Activated CD4-positive, alpha-beta T cell treated with anti-CD3 and anti-CD28 coated beads, Interleukin-2, Interleukin-6, amounts not matched to agents 100 ng/mL and 50 ng/mL, durations not matched to agents 16 hours and 8 hours (primary cell): ENCODE measurements around the gene TBC1D25.
"Not testable (repeated sequence)": the region's sequence is repeated elsewhere in the genome, so short reads cannot be mapped to it uniquely, and the experiment has no call there.

Experiments used
- DNase-seq: peaks from one replicate; pipeline ENCODE4 v3.0.0-alpha.2; 2020

TBC1D25 gene

GRCh38 chrX:48516987-48517386 lies 22.5 kb upstream of the TBC1D25 start:
- no peak for DNase-seq

DNA sequence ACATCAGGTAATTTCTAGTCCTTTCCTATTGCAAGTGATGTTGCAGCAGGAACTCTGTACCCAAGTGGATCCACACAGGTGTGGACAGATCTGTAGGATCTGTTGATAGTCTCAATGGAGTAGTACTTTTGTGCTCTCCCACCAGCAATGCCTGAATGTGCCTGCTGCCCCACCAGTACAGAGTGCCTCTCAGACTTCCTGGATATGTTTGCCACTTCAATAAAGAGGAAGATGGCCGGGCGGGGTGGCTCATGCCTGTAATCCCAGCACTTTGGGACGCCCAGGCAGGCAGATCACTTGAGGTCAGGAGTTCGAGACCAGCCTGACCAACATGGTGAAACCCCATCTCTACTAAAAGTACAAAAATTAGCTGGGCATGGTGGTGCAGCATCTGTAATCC lies 20.0 kb upstream of the TBC1D25 start:
- not testable (repeated sequence) for DNase-seq

DNA sequence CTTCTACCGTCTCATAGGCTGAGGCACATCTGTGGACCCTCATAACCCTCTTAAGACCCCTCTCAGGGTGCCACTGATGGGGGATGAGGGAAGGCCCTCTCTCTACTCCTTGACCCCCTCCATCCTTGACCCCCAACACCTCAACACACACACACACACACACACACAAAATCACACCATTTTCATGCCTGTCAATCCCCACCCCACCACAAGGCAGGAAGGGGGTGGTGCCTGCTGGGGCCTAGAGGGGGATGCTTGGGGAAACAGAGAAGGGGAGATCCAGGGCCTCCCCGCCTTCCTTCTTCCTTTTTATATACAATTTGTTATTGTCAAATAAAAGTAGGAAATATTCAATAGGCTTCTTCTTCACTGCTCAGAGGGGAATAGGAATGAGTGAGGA lies 19.1 kb upstream of the TBC1D25 start:
- peak; percentile 39 for DNase-seq

GRCh38 chrX:48520976-48521352 lies 18.6 kb upstream of the TBC1D25 start:
- peak; percentile 54 for DNase-seq

DNA sequence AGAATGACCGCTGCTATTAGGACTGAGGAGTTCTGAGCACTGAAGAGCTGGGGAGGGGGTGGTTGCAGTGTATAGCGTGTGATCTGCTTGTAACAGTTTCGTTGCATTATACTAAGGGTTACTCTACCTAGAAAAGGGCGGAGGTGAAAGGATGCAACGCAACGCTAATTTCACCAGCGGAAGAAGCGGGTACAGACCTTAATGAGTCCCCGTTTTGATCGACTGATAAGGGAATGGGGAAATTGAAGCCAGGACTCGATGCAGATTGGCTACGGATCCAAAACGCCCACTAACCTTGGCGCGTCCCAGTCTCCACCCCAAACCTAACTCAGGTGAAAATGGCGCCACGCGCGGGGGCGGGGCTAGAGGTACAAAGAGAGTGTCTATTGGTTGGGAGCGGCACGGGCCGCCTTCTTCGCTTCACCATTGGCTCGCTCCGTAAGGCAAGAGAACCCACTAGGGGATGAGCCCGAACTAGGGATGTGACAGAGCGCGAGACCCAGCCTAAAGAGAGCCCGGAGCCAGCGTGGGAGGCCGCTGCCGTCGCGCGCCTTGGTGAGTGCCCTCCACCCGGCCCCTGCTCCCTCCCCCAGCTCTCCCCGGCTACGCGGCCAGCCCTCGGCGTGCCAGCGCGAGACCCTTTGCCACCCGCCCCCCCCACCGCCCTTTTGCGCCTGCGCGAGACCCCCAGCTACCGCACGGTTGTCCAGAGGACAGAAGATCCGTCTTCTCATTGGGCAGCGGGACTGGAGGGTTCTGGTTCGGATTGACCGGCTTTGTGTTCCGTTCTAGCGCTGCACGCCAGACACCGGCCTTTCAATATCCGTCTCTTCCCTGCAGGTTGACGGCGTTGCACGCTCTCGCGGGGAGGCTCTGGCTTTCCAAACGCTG lies 17.9 kb upstream of the TBC1D25 start, which contains the start of gene EBP:
Gene EBP, plus strand, starts transcription at position 456 of the 891 bp plus-strand sequence. CDS start 1,964 bp downstream, outside the sequence.
- DNase-seq = peak; percentile 96

DNA sequence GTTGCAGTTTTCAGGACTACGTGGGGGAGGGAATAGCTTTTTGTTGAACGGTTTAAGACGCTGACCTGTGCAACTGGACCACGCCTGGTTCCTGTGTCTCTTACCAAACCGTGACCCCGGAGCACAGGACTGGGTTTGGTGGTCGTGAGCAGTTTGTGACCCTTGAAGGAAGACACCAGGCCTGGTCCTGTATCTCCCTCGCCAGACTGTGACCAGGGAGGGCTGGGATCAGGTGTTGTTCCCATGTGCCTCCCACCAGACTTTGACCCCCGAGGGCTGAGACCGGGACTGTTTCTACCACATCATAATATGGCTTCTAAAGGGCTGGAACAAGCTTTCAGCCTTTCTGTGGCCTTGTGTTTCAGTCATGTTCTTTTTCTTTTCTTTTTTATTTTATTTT lies 17.2 kb upstream of the TBC1D25 start:
- no peak for DNase-seq

DNA sequence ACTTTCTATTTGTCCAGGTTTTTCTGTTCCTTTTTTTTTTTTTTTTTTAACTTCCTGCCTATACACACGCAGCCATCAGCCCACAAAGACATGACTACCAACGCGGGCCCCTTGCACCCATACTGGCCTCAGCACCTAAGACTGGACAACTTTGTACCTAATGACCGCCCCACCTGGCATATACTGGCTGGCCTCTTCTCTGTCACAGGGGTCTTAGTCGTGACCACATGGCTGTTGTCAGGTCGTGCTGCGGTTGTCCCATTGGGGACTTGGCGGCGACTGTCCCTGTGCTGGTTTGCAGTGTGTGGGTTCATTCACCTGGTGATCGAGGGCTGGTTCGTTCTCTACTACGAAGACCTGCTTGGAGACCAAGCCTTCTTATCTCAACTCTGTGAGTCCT lies 15.8 kb upstream of the TBC1D25 start:
- no peak for DNase-seq

- DNase-seq = not testable (repeated sequence)
These were observed 13.7 kb upstream of the TBC1D25 start for GRCh38 chrX:48525853-48526252.

DNA sequence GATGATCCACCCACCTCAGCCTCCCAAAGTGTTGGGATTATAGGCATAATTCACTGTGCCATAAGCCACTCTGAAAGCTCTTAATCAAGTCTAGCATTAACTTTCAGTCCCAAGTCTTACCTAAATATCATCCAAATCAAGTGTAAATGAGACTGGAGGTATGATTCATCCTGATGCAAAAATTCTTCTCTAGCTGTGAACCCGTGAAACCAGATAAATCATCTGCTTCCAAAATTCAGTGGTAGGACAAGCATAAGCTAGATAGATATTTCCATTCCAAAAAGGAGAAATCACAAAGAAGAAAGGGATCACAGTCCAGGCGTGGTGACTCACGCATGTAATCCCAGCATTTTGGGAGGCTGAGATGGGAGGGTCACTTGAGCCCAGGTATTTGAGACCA lies 8.8 kb upstream of the TBC1D25 start:
- DNase-seq = no peak

GRCh38 chrX:48531358-48531959 lies 8.1 kb upstream of the TBC1D25 start:
- DNase-seq = peak; percentile 38

DNA sequence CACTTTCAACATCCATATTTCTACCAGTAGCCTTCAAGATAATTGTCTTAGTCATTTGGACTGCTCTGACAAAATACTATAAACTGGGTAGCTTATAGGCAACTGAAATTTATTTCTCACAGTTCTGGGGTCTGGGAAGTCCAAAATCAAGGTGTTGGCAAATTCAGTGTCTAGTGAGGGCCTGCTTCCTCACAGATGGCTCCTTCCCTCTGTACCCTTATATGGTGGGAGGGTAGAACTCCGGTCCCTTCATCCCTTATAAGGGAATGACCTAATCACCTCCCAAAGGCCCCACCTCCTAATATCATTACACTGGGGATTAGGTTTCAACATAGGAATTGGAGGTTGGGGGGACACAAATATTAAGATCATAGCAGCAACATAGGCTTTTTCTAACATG lies 7.4 kb upstream of the TBC1D25 start:
- DNase-seq = no peak

- DNase-seq = no peak
These were observed 6.3 kb upstream of the TBC1D25 start for GRCh38 chrX:48533165-48533564.

DNA sequence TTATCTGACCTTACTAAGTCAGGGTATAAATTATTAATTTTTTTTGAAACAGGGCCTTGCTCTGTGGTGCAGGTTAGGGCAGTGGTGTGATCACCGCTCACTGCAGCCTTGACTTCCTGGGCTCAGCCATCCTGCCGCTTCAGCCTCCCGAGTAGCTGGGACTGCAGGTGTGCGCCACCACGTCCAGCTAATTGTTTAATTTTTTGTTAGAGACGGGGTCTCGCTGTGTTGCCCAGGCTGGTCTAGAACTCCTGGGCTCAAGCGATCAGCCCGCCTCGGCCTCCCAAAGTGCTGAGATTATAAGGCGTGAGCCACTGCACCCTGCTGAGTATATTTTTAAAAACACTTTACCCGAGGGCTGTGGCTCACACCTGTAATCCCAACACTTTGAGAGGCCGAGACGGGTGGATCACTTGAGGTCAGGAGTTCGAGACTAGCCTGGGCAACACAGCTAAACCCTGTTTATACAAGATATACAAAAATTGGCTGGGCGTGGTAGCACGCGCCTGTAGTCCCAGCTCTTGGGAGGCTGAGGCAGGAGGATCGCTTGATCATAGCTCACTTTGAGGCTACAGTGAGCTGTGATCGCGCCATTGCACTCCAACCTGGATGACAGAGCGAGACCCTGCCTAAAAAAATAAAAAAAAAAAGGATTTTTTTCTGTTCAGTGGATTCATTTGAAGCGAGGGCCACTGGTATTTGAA lies 721 bp upstream of the TBC1D25 start:
- DNase-seq = no peak

GRCh38 chrX:48540028-48540375 lies 488 bp downstream of the TBC1D25 start:
- DNase-seq = peak; percentile 66

- no peak for DNase-seq
These were observed 966 bp downstream of the TBC1D25 start for GRCh38 chrX:48540480-48540879.

GRCh38 chrX:48541140-48541814 lies 1.8 kb downstream of the TBC1D25 start:
- no peak for DNase-seq

DNA sequence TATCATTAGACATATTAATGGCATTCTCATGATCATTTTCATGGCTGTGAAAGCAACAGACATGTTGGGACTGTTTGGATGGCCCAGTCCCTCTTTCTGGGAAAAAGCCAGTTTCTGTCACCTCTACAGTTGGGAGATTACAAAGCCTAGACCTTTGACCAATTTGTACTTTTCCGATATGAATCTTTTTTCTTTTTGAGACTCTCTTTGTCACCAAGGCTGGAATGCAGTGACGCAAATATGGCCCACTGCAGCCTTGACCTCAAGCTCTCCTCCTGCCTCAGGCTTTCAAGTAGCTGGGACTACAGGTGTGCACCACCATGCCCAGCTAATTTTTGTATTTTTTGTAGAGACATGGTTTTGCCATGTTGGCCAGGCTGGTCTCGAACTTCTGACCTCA lies 9.4 kb downstream of the TBC1D25 start:
- DNase-seq = no peak

DNA sequence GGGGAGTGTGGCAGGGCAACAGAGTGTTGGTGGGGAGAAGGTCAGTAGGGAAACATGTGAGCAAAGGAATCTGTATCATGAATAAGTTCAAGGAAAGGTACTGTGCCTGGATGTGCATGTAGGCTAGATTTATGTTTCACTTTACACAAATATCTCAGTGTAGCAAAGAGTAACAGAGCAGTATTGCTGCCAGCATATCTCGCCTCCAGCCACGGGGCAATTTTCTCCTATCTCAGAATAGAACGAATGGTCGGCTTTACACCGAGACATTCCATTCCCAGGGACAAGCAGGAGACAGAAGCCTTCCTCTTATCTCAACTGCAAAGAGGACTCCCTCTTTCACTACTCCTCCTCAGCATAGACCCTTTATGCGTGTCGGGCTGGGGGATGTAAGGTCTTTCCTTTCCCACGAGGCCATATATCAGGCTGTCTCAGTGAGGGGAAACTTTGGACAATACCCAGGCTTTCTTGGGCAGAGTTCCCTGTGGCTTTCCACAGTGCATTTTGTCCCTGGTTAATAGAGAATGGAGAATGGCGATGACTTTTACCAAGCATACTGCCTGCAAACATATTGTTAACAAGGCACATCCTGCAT lies 16.3 kb downstream of the TBC1D25 start:
- DNase-seq = not testable (repeated sequence)

GRCh38 chrX:48558271-48558670 lies 18.8 kb downstream of the TBC1D25 start:
- peak; percentile 48 for DNase-seq

- no peak for DNase-seq
These were observed 20.1 kb downstream of the TBC1D25 start for GRCh38 chrX:48559636-48560035.

DNA sequence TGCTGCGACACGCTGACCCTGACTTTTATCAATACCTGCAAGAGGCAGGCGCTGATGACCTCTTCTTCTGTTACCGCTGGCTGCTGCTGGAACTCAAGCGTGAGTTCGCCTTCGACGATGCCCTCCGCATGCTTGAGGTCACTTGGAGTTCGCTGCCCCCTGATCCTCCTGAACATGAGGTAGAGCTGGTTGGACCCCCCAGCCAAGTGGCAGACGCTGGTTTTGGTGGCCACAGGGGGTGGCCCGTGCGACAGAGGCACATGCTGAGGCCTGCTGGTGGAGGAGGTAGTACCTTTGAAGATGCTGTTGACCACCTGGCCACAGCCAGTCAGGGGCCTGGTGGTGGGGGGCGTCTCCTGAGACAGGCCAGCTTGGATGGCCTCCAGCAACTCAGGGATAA lies 20.5 kb downstream of the TBC1D25 start:
- no peak for DNase-seq

GRCh38 chrX:48560681-48561080 lies 21.2 kb downstream of the TBC1D25 start:
- DNase-seq = no peak

GRCh38 chrX:48569958-48570357 lies 30.4 kb downstream of the TBC1D25 start:
- DNase-seq = peak; percentile 85
